WTC11 (cell line): ENCODE results near the gene KLHDC8A. TPM values are rescaled to one million over a fixed set of nuclear protein-coding genes. Genes with fewer than 3 reads are reported as not detected.

Experiments used
- GABPB1 ChIP-seq: sonication (generic); formaldehyde crosslinking; IDR thresholded peaks from 2 replicates; pipeline ENCODE4 v1.8.1; 2023; ENCODE audit warnings: mild to moderate bottlenecking, missing genetic modification reagents
- JAZF1 ChIP-seq: fragments of 250-450 bp; sonication (Bioruptor Pico); IDR thresholded peaks from 2 replicates; pipeline ENCODE4 v1.9.0; 2021; ENCODE audit warnings: moderate library complexity, mild to moderate bottlenecking, inconsistent platforms
- RORB ChIP-seq: fragments of 250-450 bp; sonication (Bioruptor Pico); IDR thresholded peaks from 2 replicates; pipeline ENCODE4 v1.9.0; 2021; ENCODE audit warnings: mild to moderate bottlenecking
- SMAD4 ChIP-seq: sonication (generic); formaldehyde crosslinking; IDR thresholded peaks from 2 replicates; pipeline ENCODE4 v1.8.0; 2022; ENCODE audit warnings: mild to moderate bottlenecking, missing genetic modification reagents
- TCF7 ChIP-seq: sonication (generic); formaldehyde crosslinking; IDR thresholded peaks from 2 replicates; pipeline ENCODE4 v1.8.0; 2022; ENCODE audit warnings: mild to moderate bottlenecking, low read depth, missing genetic modification reagents, moderate library complexity
- total RNA-seq: library from RNA; stranded (reverse); gene quantifications from 3 replicates; pipeline ENCODE4 v1.2.3, GENCODE V29; 2021
- TF ChIP-seq, protein P1 (sequence below): fragments of 200-600 bp; IDR thresholded peaks from 2 replicates; pipeline ENCODE4 v1.8.0; 2022; ENCODE audit warnings: antibody characterized with exemption
- TF ChIP-seq, protein P2 (sequence below): sonication (generic); formaldehyde crosslinking; IDR thresholded peaks from 2 replicates; pipeline ENCODE4 v1.8.0; 2023; ENCODE audit warnings: mild to moderate bottlenecking, missing genetic modification reagents
- TF ChIP-seq, protein P3 (sequence below): fragments of 250-450 bp; sonication (Bioruptor Pico); IDR thresholded peaks from 2 replicates; pipeline ENCODE4 v1.9.0; 2021; ENCODE audit warnings: moderate library complexity, mild to moderate bottlenecking, inconsistent platforms, borderline replicate concordance
- TF ChIP-seq, protein P4 (sequence below): sonication (generic); formaldehyde crosslinking; IDR thresholded peaks from 2 replicates; pipeline ENCODE4 v1.8.0; 2022; ENCODE audit warnings: mild to moderate bottlenecking, missing genetic modification reagents
- TF ChIP-seq, protein P5 (sequence below): sonication (generic); formaldehyde crosslinking; IDR thresholded peaks from 2 replicates; pipeline ENCODE4 v1.8.1; 2023; ENCODE audit warnings: mild to moderate bottlenecking, moderate library complexity, missing genetic modification reagents
- TF ChIP-seq, protein P6 (sequence below): sonication (generic); formaldehyde crosslinking; IDR thresholded peaks from 2 replicates; pipeline ENCODE4 v1.8.1; 2023; ENCODE audit warnings: mild to moderate bottlenecking, missing genetic modification reagents, moderate library complexity
- TF ChIP-seq, protein P7 (sequence below): sonication (generic); formaldehyde crosslinking; conservative IDR thresholded peaks from 2 replicates; pipeline ENCODE4 v1.8.1; 2023; ENCODE audit warnings: mild to moderate bottlenecking, low read depth, missing genetic modification reagents, moderate library complexity
- TF ChIP-seq, protein P8 (sequence below): sonication (generic); formaldehyde crosslinking; IDR thresholded peaks from 2 replicates; pipeline ENCODE4 v1.8.0; 2022; ENCODE audit warnings: missing genetic modification reagents
- TF ChIP-seq, protein P9 (sequence below): sonication (generic); formaldehyde crosslinking; IDR thresholded peaks from 2 replicates; pipeline ENCODE4 v1.8.1; 2023; ENCODE audit warnings: mild to moderate bottlenecking, missing genetic modification reagents, borderline replicate concordance
- TF ChIP-seq, protein P10 (sequence below): fragments of 250-450 bp; sonication (Bioruptor Pico); IDR thresholded peaks from 2 replicates; pipeline ENCODE4 v1.8.0; 2021; ENCODE audit warnings: mild to moderate bottlenecking

The KLHDC8A gene
- total RNA-seq, 1 experiment from 2014 or later: 1.7 TPM

DNA sequence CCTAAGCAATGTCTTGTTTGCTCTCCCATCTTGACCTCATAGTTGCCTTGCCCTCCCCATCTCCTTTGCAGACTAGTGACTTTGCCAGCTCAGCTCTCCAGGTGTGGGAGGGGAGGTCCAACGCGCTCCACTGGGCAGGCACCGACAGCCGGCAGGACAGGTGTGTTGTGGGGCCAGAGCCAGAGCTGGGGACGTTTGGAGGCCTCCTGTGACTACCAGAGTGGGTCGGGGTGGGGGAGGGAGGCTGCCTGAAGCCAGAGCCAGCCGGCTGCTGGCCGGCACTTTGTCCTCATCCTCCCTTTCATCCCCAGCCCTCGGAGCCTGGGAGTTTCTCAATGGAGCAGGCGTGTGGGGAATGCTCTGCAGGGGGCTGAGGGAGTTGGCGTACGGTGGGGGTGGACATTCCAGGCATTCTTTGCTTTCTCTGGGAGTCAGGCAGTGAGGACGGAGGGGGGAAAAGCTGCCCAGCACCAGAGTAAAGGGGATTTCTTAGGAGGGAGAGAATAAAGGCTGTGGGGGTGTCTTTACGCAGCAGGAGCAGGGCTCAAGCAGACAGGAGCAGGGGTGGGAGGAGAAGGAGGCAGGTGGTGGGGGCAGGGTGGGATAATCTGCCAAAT lies 55.4 kb downstream of the KLHDC8A start (continued):
- TF ChIP-seq, protein P1, sequence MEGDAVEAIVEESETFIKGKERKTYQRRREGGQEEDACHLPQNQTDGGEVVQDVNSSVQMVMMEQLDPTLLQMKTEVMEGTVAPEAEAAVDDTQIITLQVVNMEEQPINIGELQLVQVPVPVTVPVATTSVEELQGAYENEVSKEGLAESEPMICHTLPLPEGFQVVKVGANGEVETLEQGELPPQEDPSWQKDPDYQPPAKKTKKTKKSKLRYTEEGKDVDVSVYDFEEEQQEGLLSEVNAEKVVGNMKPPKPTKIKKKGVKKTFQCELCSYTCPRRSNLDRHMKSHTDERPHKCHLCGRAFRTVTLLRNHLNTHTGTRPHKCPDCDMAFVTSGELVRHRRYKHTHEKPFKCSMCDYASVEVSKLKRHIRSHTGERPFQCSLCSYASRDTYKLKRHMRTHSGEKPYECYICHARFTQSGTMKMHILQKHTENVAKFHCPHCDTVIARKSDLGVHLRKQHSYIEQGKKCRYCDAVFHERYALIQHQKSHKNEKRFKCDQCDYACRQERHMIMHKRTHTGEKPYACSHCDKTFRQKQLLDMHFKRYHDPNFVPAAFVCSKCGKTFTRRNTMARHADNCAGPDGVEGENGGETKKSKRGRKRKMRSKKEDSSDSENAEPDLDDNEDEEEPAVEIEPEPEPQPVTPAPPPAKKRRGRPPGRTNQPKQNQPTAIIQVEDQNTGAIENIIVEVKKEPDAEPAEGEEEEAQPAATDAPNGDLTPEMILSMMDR: no peak
- TF ChIP-seq, protein P2, sequence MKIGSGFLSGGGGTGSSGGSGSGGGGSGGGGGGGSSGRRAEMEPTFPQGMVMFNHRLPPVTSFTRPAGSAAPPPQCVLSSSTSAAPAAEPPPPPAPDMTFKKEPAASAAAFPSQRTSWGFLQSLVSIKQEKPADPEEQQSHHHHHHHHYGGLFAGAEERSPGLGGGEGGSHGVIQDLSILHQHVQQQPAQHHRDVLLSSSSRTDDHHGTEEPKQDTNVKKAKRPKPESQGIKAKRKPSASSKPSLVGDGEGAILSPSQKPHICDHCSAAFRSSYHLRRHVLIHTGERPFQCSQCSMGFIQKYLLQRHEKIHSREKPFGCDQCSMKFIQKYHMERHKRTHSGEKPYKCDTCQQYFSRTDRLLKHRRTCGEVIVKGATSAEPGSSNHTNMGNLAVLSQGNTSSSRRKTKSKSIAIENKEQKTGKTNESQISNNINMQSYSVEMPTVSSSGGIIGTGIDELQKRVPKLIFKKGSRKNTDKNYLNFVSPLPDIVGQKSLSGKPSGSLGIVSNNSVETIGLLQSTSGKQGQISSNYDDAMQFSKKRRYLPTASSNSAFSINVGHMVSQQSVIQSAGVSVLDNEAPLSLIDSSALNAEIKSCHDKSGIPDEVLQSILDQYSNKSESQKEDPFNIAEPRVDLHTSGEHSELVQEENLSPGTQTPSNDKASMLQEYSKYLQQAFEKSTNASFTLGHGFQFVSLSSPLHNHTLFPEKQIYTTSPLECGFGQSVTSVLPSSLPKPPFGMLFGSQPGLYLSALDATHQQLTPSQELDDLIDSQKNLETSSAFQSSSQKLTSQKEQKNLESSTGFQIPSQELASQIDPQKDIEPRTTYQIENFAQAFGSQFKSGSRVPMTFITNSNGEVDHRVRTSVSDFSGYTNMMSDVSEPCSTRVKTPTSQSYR (CRISPR knock-in tag): peak; percentile 99
- TF ChIP-seq, protein P3, sequence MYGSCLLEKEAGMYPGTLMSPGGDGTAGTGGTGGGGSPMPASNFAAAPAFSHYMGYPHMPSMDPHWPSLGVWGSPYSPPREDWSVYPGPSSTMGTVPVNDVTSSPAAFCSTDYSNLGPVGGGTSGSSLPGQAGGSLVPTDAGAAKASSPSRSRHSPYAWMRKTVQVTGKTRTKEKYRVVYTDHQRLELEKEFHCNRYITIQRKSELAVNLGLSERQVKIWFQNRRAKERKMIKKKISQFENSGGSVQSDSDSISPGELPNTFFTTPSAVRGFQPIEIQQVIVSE: no peak
- TF ChIP-seq RORB (CRISPR knock-in tag) (no peak), TCF7 (CRISPR knock-in tag) (no peak), SMAD4 (CRISPR knock-in tag) (no peak), JAZF1 (no peak), GABPB1 (CRISPR knock-in tag) (peak; percentile 46; the same call in 1 of the 2 replicates)
- TF ChIP-seq, protein P4, sequence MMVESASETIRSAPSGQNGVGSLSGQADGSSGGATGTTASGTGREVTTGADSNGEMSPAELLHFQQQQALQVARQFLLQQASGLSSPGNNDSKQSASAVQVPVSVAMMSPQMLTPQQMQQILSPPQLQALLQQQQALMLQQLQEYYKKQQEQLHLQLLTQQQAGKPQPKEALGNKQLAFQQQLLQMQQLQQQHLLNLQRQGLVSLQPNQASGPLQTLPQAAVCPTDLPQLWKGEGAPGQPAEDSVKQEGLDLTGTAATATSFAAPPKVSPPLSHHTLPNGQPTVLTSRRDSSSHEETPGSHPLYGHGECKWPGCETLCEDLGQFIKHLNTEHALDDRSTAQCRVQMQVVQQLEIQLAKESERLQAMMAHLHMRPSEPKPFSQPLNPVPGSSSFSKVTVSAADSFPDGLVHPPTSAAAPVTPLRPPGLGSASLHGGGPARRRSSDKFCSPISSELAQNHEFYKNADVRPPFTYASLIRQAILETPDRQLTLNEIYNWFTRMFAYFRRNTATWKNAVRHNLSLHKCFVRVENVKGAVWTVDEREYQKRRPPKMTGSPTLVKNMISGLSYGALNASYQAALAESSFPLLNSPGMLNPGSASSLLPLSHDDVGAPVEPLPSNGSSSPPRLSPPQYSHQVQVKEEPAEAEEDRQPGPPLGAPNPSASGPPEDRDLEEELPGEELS (CRISPR knock-in tag): peak; percentile 82; the same call in 1 of the 2 replicates
- TF ChIP-seq, protein P5, sequence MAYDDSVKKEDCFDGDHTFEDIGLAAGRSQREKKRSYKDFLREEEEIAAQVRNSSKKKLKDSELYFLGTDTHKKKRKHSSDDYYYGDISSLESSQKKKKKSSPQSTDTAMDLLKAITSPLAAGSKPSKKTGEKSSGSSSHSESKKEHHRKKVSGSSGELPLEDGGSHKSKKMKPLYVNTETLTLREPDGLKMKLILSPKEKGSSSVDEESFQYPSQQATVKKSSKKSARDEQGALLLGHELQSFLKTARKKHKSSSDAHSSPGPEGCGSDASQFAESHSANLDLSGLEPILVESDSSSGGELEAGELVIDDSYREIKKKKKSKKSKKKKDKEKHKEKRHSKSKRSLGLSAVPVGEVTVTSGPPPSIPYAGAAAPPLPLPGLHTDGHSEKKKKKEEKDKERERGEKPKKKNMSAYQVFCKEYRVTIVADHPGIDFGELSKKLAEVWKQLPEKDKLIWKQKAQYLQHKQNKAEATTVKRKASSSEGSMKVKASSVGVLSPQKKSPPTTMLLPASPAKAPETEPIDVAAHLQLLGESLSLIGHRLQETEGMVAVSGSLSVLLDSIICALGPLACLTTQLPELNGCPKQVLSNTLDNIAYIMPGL (CRISPR knock-in tag): no peak
- TF ChIP-seq, protein P6, sequence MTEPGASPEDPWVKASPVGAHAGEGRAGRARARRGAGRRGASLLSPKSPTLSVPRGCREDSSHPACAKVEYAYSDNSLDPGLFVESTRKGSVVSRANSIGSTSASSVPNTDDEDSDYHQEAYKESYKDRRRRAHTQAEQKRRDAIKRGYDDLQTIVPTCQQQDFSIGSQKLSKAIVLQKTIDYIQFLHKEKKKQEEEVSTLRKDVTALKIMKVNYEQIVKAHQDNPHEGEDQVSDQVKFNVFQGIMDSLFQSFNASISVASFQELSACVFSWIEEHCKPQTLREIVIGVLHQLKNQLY (CRISPR knock-in tag): no peak
- TF ChIP-seq, protein P7, sequence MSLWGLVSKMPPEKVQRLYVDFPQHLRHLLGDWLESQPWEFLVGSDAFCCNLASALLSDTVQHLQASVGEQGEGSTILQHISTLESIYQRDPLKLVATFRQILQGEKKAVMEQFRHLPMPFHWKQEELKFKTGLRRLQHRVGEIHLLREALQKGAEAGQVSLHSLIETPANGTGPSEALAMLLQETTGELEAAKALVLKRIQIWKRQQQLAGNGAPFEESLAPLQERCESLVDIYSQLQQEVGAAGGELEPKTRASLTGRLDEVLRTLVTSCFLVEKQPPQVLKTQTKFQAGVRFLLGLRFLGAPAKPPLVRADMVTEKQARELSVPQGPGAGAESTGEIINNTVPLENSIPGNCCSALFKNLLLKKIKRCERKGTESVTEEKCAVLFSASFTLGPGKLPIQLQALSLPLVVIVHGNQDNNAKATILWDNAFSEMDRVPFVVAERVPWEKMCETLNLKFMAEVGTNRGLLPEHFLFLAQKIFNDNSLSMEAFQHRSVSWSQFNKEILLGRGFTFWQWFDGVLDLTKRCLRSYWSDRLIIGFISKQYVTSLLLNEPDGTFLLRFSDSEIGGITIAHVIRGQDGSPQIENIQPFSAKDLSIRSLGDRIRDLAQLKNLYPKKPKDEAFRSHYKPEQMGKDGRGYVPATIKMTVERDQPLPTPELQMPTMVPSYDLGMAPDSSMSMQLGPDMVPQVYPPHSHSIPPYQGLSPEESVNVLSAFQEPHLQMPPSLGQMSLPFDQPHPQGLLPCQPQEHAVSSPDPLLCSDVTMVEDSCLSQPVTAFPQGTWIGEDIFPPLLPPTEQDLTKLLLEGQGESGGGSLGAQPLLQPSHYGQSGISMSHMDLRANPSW: no peak
- TF ChIP-seq, protein P8, sequence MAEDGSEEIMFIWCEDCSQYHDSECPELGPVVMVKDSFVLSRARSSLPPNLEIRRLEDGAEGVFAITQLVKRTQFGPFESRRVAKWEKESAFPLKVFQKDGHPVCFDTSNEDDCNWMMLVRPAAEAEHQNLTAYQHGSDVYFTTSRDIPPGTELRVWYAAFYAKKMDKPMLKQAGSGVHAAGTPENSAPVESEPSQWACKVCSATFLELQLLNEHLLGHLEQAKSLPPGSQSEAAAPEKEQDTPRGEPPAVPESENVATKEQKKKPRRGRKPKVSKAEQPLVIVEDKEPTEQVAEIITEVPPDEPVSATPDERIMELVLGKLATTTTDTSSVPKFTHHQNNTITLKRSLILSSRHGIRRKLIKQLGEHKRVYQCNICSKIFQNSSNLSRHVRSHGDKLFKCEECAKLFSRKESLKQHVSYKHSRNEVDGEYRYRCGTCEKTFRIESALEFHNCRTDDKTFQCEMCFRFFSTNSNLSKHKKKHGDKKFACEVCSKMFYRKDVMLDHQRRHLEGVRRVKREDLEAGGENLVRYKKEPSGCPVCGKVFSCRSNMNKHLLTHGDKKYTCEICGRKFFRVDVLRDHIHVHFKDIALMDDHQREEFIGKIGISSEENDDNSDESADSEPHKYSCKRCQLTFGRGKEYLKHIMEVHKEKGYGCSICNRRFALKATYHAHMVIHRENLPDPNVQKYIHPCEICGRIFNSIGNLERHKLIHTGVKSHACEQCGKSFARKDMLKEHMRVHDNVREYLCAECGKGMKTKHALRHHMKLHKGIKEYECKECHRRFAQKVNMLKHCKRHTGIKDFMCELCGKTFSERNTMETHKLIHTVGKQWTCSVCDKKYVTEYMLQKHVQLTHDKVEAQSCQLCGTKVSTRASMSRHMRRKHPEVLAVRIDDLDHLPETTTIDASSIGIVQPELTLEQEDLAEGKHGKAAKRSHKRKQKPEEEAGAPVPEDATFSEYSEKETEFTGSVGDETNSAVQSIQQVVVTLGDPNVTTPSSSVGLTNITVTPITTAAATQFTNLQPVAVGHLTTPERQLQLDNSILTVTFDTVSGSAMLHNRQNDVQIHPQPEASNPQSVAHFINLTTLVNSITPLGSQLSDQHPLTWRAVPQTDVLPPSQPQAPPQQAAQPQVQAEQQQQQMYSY (CRISPR knock-in tag): no peak
- TF ChIP-seq, protein P9, sequence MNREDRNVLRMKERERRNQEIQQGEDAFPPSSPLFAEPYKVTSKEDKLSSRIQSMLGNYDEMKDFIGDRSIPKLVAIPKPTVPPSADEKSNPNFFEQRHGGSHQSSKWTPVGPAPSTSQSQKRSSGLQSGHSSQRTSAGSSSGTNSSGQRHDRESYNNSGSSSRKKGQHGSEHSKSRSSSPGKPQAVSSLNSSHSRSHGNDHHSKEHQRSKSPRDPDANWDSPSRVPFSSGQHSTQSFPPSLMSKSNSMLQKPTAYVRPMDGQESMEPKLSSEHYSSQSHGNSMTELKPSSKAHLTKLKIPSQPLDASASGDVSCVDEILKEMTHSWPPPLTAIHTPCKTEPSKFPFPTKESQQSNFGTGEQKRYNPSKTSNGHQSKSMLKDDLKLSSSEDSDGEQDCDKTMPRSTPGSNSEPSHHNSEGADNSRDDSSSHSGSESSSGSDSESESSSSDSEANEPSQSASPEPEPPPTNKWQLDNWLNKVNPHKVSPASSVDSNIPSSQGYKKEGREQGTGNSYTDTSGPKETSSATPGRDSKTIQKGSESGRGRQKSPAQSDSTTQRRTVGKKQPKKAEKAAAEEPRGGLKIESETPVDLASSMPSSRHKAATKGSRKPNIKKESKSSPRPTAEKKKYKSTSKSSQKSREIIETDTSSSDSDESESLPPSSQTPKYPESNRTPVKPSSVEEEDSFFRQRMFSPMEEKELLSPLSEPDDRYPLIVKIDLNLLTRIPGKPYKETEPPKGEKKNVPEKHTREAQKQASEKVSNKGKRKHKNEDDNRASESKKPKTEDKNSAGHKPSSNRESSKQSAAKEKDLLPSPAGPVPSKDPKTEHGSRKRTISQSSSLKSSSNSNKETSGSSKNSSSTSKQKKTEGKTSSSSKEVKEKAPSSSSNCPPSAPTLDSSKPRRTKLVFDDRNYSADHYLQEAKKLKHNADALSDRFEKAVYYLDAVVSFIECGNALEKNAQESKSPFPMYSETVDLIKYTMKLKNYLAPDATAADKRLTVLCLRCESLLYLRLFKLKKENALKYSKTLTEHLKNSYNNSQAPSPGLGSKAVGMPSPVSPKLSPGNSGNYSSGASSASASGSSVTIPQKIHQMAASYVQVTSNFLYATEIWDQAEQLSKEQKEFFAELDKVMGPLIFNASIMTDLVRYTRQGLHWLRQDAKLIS (CRISPR knock-in tag): peak; percentile 50; the same call in 1 of the 2 replicates
- TF ChIP-seq, protein P10, sequence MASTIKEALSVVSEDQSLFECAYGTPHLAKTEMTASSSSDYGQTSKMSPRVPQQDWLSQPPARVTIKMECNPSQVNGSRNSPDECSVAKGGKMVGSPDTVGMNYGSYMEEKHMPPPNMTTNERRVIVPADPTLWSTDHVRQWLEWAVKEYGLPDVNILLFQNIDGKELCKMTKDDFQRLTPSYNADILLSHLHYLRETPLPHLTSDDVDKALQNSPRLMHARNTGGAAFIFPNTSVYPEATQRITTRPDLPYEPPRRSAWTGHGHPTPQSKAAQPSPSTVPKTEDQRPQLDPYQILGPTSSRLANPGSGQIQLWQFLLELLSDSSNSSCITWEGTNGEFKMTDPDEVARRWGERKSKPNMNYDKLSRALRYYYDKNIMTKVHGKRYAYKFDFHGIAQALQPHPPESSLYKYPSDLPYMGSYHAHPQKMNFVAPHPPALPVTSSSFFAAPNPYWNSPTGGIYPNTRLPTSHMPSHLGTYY: no peak
